SHP77 (cell line): ENCODE data around the gene VPS54.
"Not testable (repeated sequence)": the region's sequence is repeated elsewhere in the genome, so short reads cannot be mapped to it uniquely, and the experiment has no call there.

Experiments
- DNase-seq, 2 experiments: peaks; one replicate each; lab custom pipeline; 2025; lab: John Stamatoyannopoulos, UW

Gene VPS54

GRCh38 chr2:64024259-64024949, 5.2 kb upstream of the VPS54 start:
- no peak for DNase-seq

- DNase-seq = no peak
These were observed 4.4 kb upstream of the VPS54 start for GRCh38 chr2:64023485-64024258.

GRCh38 chr2:64021578-64021977, 2.4 kb upstream of the VPS54 start:
- no peak for DNase-seq

- DNase-seq = no peak
These were observed 824 bp upstream of the VPS54 start for GRCh38 chr2:64019975-64020528.

GRCh38 chr2:64018701-64019082, 536 bp downstream of the VPS54 start:
- DNase-seq = no peak

- DNase-seq = peak in 1 of 2 experiments; percentile 21
These were observed 1.2 kb downstream of the VPS54 start for GRCh38 chr2:64017811-64018700.

- DNase-seq = no peak
These were observed 3.3 kb downstream of the VPS54 start for GRCh38 chr2:64015898-64016297.

- DNase-seq = no peak
These were observed 3.8 kb downstream of the VPS54 start for GRCh38 chr2:64015391-64015790.

- no peak for DNase-seq
These were observed 4.6 kb downstream of the VPS54 start for GRCh38 chr2:64014628-64015027.

GRCh38 chr2:64013053-64013452, 6.2 kb downstream of the VPS54 start:
- no peak for DNase-seq

GRCh38 chr2:64012115-64012514, 7.1 kb downstream of the VPS54 start:
- DNase-seq = no peak

GRCh38 chr2:64008434-64009009, 10.7 kb downstream of the VPS54 start:
- DNase-seq = no peak

GRCh38 chr2:64007924-64008323, 11.3 kb downstream of the VPS54 start:
- no peak for DNase-seq

- DNase-seq = no peak
These were observed 13.4 kb downstream of the VPS54 start for GRCh38 chr2:64005707-64006356.

GRCh38 chr2:64003239-64003638, 16.0 kb downstream of the VPS54 start:
- DNase-seq = no peak

GRCh38 chr2:64001382-64002101, 17.7 kb downstream of the VPS54 start:
- no peak for DNase-seq

- DNase-seq = no peak
These were observed 18.4 kb downstream of the VPS54 start for GRCh38 chr2:64000630-64001381.

- DNase-seq = no peak
These were observed 20.2 kb downstream of the VPS54 start for GRCh38 chr2:63999049-63999448.

- DNase-seq = not testable (repeated sequence)
These were observed 22.5 kb downstream of the VPS54 start for GRCh38 chr2:63996582-63997198.
